ENCODE measurements around the gene DTX3.
A peak's percentile ranks its signal among the peaks of the same experiment; 100 is the strongest.
"Not testable (repeated sequence)": the region's sequence is repeated elsewhere in the genome, so short reads cannot be mapped to it uniquely, and the experiment has no call there.

The DTX3 gene

GRCh38 chr12:57586832-57587429, 17.7 kb upstream of the DTX3 start:
- Histone ChIP-seq H3K27ac (ENCODE audit: extremely low read depth, low read depth, low read length) (no peak overlapping the region), H3K36me3 (ENCODE audit: control insufficient read depth in 2 of 2, insufficient read depth in 1 of 2, low read length in 2 of 2) (peaks cover 0 to 13% of the 10 kb centered on the region in 2 experiments; a peak in 1 of 3 replicates), H3K4me3 (ENCODE audit: low read depth, low read length) (no peak overlapping the region), H3K4me1 (ENCODE audit: control insufficient read depth, insufficient read depth, low read length) (peaks cover 5% of the 10 kb centered on the region), H3K9me3 (ENCODE audit: control insufficient read depth, insufficient read depth, low read depth, low read length) (no peaks in the 10 kb centered on the region)
- ChIA-PET POLR2A (no interaction called here), CTCF (interaction anchor here (0.8 to 4.2 kb wide), 2 partner anchors 12 to 46 kb away, joined by 4 to 37 read pairs; partner anchors contain the start of gene B4GALNT1)
- TF ChIP-seq PRDM1 (tag by site-specific recombination; IDR thresholded peaks at IDR 0.05) (peak; percentile 73), SP7 (tag by site-specific recombination; IDR thresholded peaks at IDR 0.05) (no peak), ZNF311 (tag by site-specific recombination; IDR thresholded peaks at IDR 0.05; ENCODE audit: borderline replicate concordance) (no peak), ZNF114 (tag by site-specific recombination; IDR thresholded peaks at IDR 0.05) (no peak), EGR2 (tag by site-specific recombination; IDR thresholded peaks at IDR 0.05; ENCODE audit: low read depth) (peak; percentile 41; the same call in 1 of the 2 replicates), ZSCAN4 (tag by site-specific recombination; IDR thresholded peaks at IDR 0.05) (no peak)

- CTCF ChIA-PET = interaction anchor here (1.0 to 1.6 kb wide), 2 partner anchors 8 to 32 kb away, joined by 4 to 5 read pairs; no protein-coding TSS in a partner anchor
- H3K4me1 ChIP-seq (ENCODE audit: control insufficient read depth, insufficient read depth, low read length); H3K27ac ChIP-seq (ENCODE audit: extremely low read depth, low read depth, low read length); H3K4me3 ChIP-seq (ENCODE audit: low read depth, low read length); H3K9me3 ChIP-seq (ENCODE audit: control insufficient read depth, insufficient read depth, low read depth, low read length); H3K36me3 ChIP-seq (ENCODE audit: control insufficient read depth in 2 of 2, insufficient read depth in 1 of 2, low read length in 2 of 2): not testable (repeated sequence)
- TF ChIP-seq SCRT2 (tag by site-specific recombination; IDR thresholded peaks at IDR 0.05) (peak; percentile 80), WT1 (tag by site-specific recombination; IDR thresholded peaks at IDR 0.05) (peak; percentile 50)
- POLR2A ChIA-PET = interaction anchor here (0.6 kb wide), 1 partner anchor 88 kb away, joined by 3 read pairs; no protein-coding TSS in a partner anchor
Measured at GRCh38 chr12:57588951-57589610, 15.5 kb upstream of the DTX3 start.

- peak overlapping the region; percentile 87 for H3K4me3 ChIP-seq (ENCODE audit: low read depth, low read length)
- no peak for TF ChIP-seq ZNF140 (tag by site-specific recombination; IDR thresholded peaks at IDR 0.05)
- TF ChIP-seq ZNF2 (tag by site-specific recombination; IDR thresholded peaks at IDR 0.05) = no peak
- TF ChIP-seq PRDM10 (tag by site-specific recombination; IDR thresholded peaks at IDR 0.05) = peak; percentile 89
- no peak for TF ChIP-seq ZNF394 (tag by site-specific recombination; IDR thresholded peaks at IDR 0.05; ENCODE audit: borderline replicate concordance)
- TF ChIP-seq ZNF791 (tag by site-specific recombination; IDR thresholded peaks at IDR 0.05) = no peak
- peaks cover 5% of the 10 kb centered on the region for H3K4me1 ChIP-seq (ENCODE audit: control insufficient read depth, insufficient read depth, low read length)
- ChIA-PET POLR2A (interaction anchor here (1.4 to 2.6 kb wide), 3 partner anchors 10 to 67 kb away, joined by 3 to 9 read pairs (median 5); no protein-coding TSS in a partner anchor), CTCF (interaction anchor here (0.6 to 1.6 kb wide), 5 partner anchors 10 to 146 kb away, joined by 3 to 5 read pairs (median 3); no protein-coding TSS in a partner anchor)
- peaks cover 10 to 11% of the 10 kb centered on the region in 2 experiments; a peak in 2 of 3 replicates for H3K36me3 ChIP-seq (ENCODE audit: control insufficient read depth in 2 of 2, insufficient read depth in 1 of 2, low read length in 2 of 2)
- H3K9me3 ChIP-seq (ENCODE audit: control insufficient read depth, insufficient read depth, low read depth, low read length) = no peaks in the 10 kb centered on the region
- no peak overlapping the region; the same call in 1 of the 2 replicates for H3K27ac ChIP-seq (ENCODE audit: extremely low read depth, low read depth, low read length)
Measured at GRCh38 chr12:57590479-57590863, 14.2 kb upstream of the DTX3 start.
